H1 (cell line): ENCODE measurements around the gene ANP32B. TPM values are rescaled to one million over a fixed set of nuclear protein-coding genes. Genes with fewer than 3 reads are reported as not detected.

ENCODE experiments used
- ASH2L ChIP-seq: fragments of 200-600, 300-600 bp; sonication (generic); IDR thresholded peaks from one replicate; pipeline ENCODE4 v1.7.1; 2017; ENCODE audit warnings: low read length
- ATF3 ChIP-seq: IDR thresholded peaks from 2 replicates; pipeline ENCODE4 v1.6.1; 2011; ENCODE audit warnings: low read depth, mild to moderate bottlenecking, low read length; ENCODE audit not compliant: insufficient read depth
- CEBPB ChIP-seq: IDR thresholded peaks from 2 replicates; pipeline ENCODE4 v1.6.1; 2012; ENCODE audit warnings: low read depth, low read length
- CREB1 ChIP-seq: IDR thresholded peaks from 2 replicates; pipeline ENCODE4 v1.6.1; 2012; ENCODE audit warnings: inconsistent platforms
- CTCF ChIP-seq, 3 experiments: IDR thresholded peaks; 1 replicate in 2 of 3; 2 replicates in 1 of 3; pipeline versions ENCODE4 v1.5.1 to v1.6.1; 2011; ENCODE audit warnings: low read length in 3 of 3, mild to moderate bottlenecking in 3 of 3, inconsistent platforms in 2 of 3, low read depth in 1 of 3, moderate library complexity in 1 of 3; ENCODE audit not compliant: insufficient read depth in 1 of 3; ENCODE audit errors: control extremely low read depth in 1 of 3
- KDM4A ChIP-seq: IDR thresholded peaks from one replicate; pipeline ENCODE4 v1.7.1; 2012; ENCODE audit warnings: low read depth, mild to moderate bottlenecking, moderate library complexity, low read length, inconsistent platforms; ENCODE audit not compliant: severe bottlenecking
- MAX ChIP-seq: IDR thresholded peaks from 2 replicates; pipeline ENCODE4 v1.6.1; 2012; ENCODE audit warnings: inconsistent platforms
- POLR2AphosphoS5 ChIP-seq: IDR thresholded peaks from 2 replicates; pipeline ENCODE4 v1.6.1; 2011; ENCODE audit warnings: low read depth, low read length
- POU5F1 ChIP-seq: IDR thresholded peaks from 2 replicates; pipeline ENCODE4 v1.6.1; 2011; ENCODE audit warnings: low read depth, mild to moderate bottlenecking, low read length, moderate library complexity
- RAD21 ChIP-seq, 2 experiments: IDR thresholded peaks in 1 of 2; conservative IDR thresholded peaks in 1 of 2; 2 replicates each; pipeline ENCODE4 v1.6.1; 2011; ENCODE audit warnings: low read depth in 2 of 2, low read length in 2 of 2, improper control_type of control experiment in 1 of 2, inconsistent platforms in 1 of 2, mild to moderate bottlenecking in 1 of 2, moderate library complexity in 1 of 2
- RBBP5 ChIP-seq: IDR thresholded peaks from 2 replicates; pipeline ENCODE4 v1.7.1; 2012; ENCODE audit warnings: low read depth, mild to moderate bottlenecking, inconsistent platforms, low read length, moderate library complexity, borderline replicate concordance
- RNF2 ChIP-seq: fragments of 200-900, 300-1000 bp; sonication (generic); IDR thresholded peaks from 2 replicates; pipeline ENCODE4 v1.7.1; 2016; ENCODE audit warnings: borderline replicate concordance, low read depth, mild to moderate bottlenecking, antibody characterized with exemption, low read length; ENCODE audit not compliant: poor library complexity, severe bottlenecking; ENCODE audit errors: missing control alignments
- SAP30 ChIP-seq: fragments of 300-600 bp; sonication (generic); IDR thresholded peaks from 2 replicates; pipeline ENCODE4 v1.7.1; 2012; ENCODE audit warnings: low read length, moderate library complexity, mild to moderate bottlenecking, inconsistent platforms; ENCODE audit not compliant: insufficient read depth, insufficient replicate concordance
- TAF1 ChIP-seq: IDR thresholded peaks from 2 replicates; pipeline ENCODE4 v1.6.1; 2011; ENCODE audit warnings: mild to moderate bottlenecking, low read depth, low read length
- TAF7 ChIP-seq: optimal IDR thresholded peaks from 2 replicates; pipeline ENCODE3; 2011; ENCODE audit warnings: low read depth, mild to moderate bottlenecking, inconsistent platforms, low read length, moderate library complexity, borderline replicate concordance
- TBP ChIP-seq: IDR thresholded peaks from 2 replicates; pipeline ENCODE4 v1.6.1; 2011; ENCODE audit warnings: low read depth, low read length, improper control_type of control experiment
- TCF12 ChIP-seq: IDR thresholded peaks from 2 replicates; pipeline ENCODE4 v1.6.1; 2011; ENCODE audit warnings: low read depth, mild to moderate bottlenecking, low read length
- YY1 ChIP-seq: IDR thresholded peaks from 2 replicates; pipeline ENCODE4 v1.6.1; 2011; ENCODE audit warnings: low read depth, mild to moderate bottlenecking, low read length
- polyA plus RNA-seq, 7 experiments: library from polyadenylated mRNA; depleted of rRNA in 3 of 7; stranded (reverse) in 5 of 7; unstranded in 2 of 7; fragments of >200 nt in 5 of 7; fragments of 200-250 nt in 2 of 7; gene quantifications; 1 replicate in 5 of 7; 2 replicates in 1 of 7; 4 replicates in 1 of 7; pipeline versions ENCODE4 v1.2.1 to v1.2.3, GENCODE V29; 2011 to 2013; ENCODE audit warnings: missing spikeins in 2 of 7, mixed read lengths in 2 of 7
- total RNA-seq: library from RNA; stranded (reverse); fragmentation: NEBNext Ultra II Directional; extraction: Animal tissue kit (Norgen Biotek cat#: 25700); gene quantifications from 2 replicates; pipeline ENCODE4 v1.2.1, GENCODE V29; 2021

ANP32B gene
- total and polyA plus RNA-seq, 2 of the 8 experiments (the other 6 are each of a cell fraction or from before 2014, with no cell fraction given), result 7.6 to 88.1 TPM

- TF ChIP-seq KDM4A, result peak; percentile 89
- TF ChIP-seq MAX, result peak; percentile 93
- TF ChIP-seq RAD21 (IDR thresholded peaks at IDR 0.05 in 1 of 2, conservative IDR thresholded peaks at IDR 0.05 in 1 of 2; ENCODE audit: low read depth in 2 of 2, low read length in 2 of 2), result peak in 1 of 2 experiments; percentile 33; a peak in 1 of 4 replicates
- TF ChIP-seq YY1, result peak; percentile 72; the same call in 1 of the 2 replicates
- TF ChIP-seq TAF7, result peak; percentile 22
- TF ChIP-seq SAP30, result no peak
- peak; percentile 22 for TF ChIP-seq RNF2
- no peak for TF ChIP-seq POU5F1
- peak; percentile 65 for TF ChIP-seq ASH2L
- peak; percentile 52; the same call in 1 of the 2 replicates for TF ChIP-seq CREB1
- no peak for TF ChIP-seq CEBPB
- TF ChIP-seq CTCF (IDR thresholded peaks at IDR 0.05; ENCODE audit: control extremely low read depth in 1 of 3, insufficient read depth in 1 of 3, low read depth in 1 of 3, low read length in 3 of 3), result peak; percentile 80 to 94 (median 86)
- TF ChIP-seq TCF12, result 0 out of 2 replicates have a peak, but pooled peaks have one; percentile 6
- TF ChIP-seq ATF3, result no peak
- TF ChIP-seq TAF1, result peak; percentile 71
- TF ChIP-seq TBP, result peak; percentile 63; the same call in 1 of the 2 replicates
- peak; percentile 53; the same call in 1 of the 2 replicates for TF ChIP-seq POLR2AphosphoS5
- peak; percentile 33; the same call in 1 of the 2 replicates for TF ChIP-seq RBBP5
- TF ChIP-seq, all 59 proteins: peak for 19
Observed at GRCh38 chr9:97982683-97983588, at the start of gene ANP32B (continued).
